ENCODE results near the gene RITA1.

GRCh38 chr12:113170926-113171325 lies 14.6 kb upstream of the RITA1 start:
- TF ChIP-seq CTCF (IDR thresholded peaks at IDR 0.05) (no peak), POLR2A (IDR thresholded peaks at IDR 0.05) (no peak)

Measured in ovary (tissue), 3 donors.